HL-60 (cell line): ENCODE results near the gene RSBN1.

Experiments used
- GABPA ChIP-seq: IDR thresholded peaks from 2 replicates; pipeline ENCODE4 v1.6.1; 2012; ENCODE audit warnings: low read depth
- POLR2AphosphoS5 ChIP-seq: IDR thresholded peaks from 2 replicates; pipeline ENCODE4 v1.6.1; 2012; ENCODE audit warnings: low read depth
- SPI1 ChIP-seq: IDR thresholded peaks from 2 replicates; pipeline ENCODE4 v1.6.1; 2012; ENCODE audit warnings: low read depth, mild to moderate bottlenecking, borderline replicate concordance
- TF ChIP-seq, protein P1 (sequence below): IDR thresholded peaks from one replicate; pipeline ENCODE4 v1.5.1; 2011; ENCODE audit warnings: low read length, control low read depth, inconsistent platforms; ENCODE audit not compliant: insufficient read depth
- TF ChIP-seq, protein P2 (sequence below): IDR thresholded peaks from 2 replicates; pipeline ENCODE4 v1.6.1; 2012; ENCODE audit warnings: low read depth; ENCODE audit not compliant: insufficient replicate concordance

DNA sequence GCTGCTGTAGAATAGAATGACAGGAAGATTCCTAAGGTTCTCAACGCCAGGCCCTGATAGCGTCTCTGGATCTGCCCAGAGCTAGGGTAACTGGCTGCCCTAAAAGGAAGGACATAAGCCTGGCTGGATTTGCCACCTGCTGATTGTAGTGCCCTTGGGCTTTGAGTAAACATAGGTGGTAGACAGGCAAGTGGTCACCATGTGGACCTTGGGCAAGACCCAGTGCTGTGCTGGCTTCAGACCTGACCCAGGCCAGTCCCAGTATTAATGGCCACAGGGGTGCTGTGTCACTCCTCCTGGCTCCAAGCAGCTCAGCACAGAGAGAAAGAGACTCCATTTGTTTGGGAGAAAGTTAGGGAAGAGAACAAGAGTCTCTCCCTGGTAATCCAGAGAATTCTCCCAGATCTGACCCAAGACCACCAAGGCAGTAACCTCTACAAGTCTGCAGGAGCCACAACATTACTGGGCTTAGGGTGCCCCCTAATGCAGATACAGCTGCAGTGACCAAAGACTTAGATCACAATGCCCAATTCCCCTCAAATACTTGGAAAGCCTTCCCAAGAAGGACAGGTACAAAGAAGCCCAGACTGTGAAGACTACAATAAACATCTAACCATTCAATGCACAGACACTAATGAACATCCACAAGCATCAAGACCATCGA, 97.5 kb downstream of the RSBN1 start:
- TF ChIP-seq, protein P1, sequence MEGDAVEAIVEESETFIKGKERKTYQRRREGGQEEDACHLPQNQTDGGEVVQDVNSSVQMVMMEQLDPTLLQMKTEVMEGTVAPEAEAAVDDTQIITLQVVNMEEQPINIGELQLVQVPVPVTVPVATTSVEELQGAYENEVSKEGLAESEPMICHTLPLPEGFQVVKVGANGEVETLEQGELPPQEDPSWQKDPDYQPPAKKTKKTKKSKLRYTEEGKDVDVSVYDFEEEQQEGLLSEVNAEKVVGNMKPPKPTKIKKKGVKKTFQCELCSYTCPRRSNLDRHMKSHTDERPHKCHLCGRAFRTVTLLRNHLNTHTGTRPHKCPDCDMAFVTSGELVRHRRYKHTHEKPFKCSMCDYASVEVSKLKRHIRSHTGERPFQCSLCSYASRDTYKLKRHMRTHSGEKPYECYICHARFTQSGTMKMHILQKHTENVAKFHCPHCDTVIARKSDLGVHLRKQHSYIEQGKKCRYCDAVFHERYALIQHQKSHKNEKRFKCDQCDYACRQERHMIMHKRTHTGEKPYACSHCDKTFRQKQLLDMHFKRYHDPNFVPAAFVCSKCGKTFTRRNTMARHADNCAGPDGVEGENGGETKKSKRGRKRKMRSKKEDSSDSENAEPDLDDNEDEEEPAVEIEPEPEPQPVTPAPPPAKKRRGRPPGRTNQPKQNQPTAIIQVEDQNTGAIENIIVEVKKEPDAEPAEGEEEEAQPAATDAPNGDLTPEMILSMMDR: no peak
- TF ChIP-seq, protein P2, sequence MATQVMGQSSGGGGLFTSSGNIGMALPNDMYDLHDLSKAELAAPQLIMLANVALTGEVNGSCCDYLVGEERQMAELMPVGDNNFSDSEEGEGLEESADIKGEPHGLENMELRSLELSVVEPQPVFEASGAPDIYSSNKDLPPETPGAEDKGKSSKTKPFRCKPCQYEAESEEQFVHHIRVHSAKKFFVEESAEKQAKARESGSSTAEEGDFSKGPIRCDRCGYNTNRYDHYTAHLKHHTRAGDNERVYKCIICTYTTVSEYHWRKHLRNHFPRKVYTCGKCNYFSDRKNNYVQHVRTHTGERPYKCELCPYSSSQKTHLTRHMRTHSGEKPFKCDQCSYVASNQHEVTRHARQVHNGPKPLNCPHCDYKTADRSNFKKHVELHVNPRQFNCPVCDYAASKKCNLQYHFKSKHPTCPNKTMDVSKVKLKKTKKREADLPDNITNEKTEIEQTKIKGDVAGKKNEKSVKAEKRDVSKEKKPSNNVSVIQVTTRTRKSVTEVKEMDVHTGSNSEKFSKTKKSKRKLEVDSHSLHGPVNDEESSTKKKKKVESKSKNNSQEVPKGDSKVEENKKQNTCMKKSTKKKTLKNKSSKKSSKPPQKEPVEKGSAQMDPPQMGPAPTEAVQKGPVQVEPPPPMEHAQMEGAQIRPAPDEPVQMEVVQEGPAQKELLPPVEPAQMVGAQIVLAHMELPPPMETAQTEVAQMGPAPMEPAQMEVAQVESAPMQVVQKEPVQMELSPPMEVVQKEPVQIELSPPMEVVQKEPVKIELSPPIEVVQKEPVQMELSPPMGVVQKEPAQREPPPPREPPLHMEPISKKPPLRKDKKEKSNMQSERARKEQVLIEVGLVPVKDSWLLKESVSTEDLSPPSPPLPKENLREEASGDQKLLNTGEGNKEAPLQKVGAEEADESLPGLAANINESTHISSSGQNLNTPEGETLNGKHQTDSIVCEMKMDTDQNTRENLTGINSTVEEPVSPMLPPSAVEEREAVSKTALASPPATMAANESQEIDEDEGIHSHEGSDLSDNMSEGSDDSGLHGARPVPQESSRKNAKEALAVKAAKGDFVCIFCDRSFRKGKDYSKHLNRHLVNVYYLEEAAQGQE: no peak
- no peak for TF ChIP-seq GABPA
- TF ChIP-seq POLR2AphosphoS5: no peak
- TF ChIP-seq SPI1: no peak
